HEK293T (cell line): ENCODE data around the gene NCOA4.

ENCODE experiments used
- CTCF ChIA-PET: fragments of 350-600 bp; formaldehyde crosslinking; extraction: SDS; loops from one replicate; lab custom pipeline; 2021; ENCODE audit warnings: antibody characterized with exemption, inconsistent platforms; lab: Yijun Ruan, JAX
- POLR2A ChIA-PET: fragments of 350-600 bp; formaldehyde crosslinking; extraction: SDS; loops from one replicate; lab custom pipeline; 2020; ENCODE audit warnings: antibody characterized with exemption, inconsistent platforms; lab: Yijun Ruan, JAX
- DNase-seq: peaks from one replicate; pipeline ENCODE4 v3.0.0; 2012; ENCODE audit warnings: mixed read lengths; ENCODE audit errors: extremely low spot score
- ARNT ChIP-seq: fragments of 450-650 bp; IDR thresholded peaks from 2 replicates; pipeline ENCODE4 v1.6.1; 2017; ENCODE audit warnings: mild to moderate bottlenecking
- BHLHE40 ChIP-seq: fragments of 450-650 bp; IDR thresholded peaks from 2 replicates; pipeline ENCODE4 v1.6.1; 2016; ENCODE audit warnings: mild to moderate bottlenecking, moderate library complexity, borderline replicate concordance
- CTBP1 ChIP-seq: fragments of 450-650 bp; IDR thresholded peaks from 2 replicates; pipeline ENCODE4 v1.6.1; 2016; ENCODE audit warnings: borderline replicate concordance
- ELF4 ChIP-seq: fragments of 450-650 bp; IDR thresholded peaks from 2 replicates; pipeline ENCODE4 v1.6.1; 2017; ENCODE audit warnings: antibody characterized with exemption
- FOXA1 ChIP-seq: fragments of 450-650 bp; IDR thresholded peaks from 2 replicates; pipeline ENCODE4 v1.6.1; 2016; ENCODE audit warnings: mild to moderate bottlenecking
- FOXK2 ChIP-seq: fragments of 450-650 bp; IDR thresholded peaks from 2 replicates; pipeline ENCODE4 v1.6.1; 2016; ENCODE audit warnings: mild to moderate bottlenecking
- FOXM1 ChIP-seq: fragments of 450-650 bp; IDR thresholded peaks from 2 replicates; pipeline ENCODE4 v1.6.1; 2017; ENCODE audit warnings: mild to moderate bottlenecking, borderline replicate concordance
- HDGF ChIP-seq: fragments of 450-650 bp; IDR thresholded peaks from 2 replicates; pipeline ENCODE4 v1.6.1; 2017; ENCODE audit warnings: antibody characterized with exemption, borderline replicate concordance
- L3MBTL2 ChIP-seq: fragments of 450-650 bp; conservative IDR thresholded peaks from 2 replicates; pipeline ENCODE4 v1.6.1; 2016; ENCODE audit warnings: mild to moderate bottlenecking
- LEF1 ChIP-seq: fragments of 450-650 bp; IDR thresholded peaks from 2 replicates; pipeline ENCODE4 v1.6.1; 2017; ENCODE audit warnings: mild to moderate bottlenecking, borderline replicate concordance
- NFRKB ChIP-seq: fragments of 450-650 bp; IDR thresholded peaks from 2 replicates; pipeline ENCODE4 v1.6.1; 2016; ENCODE audit warnings: mild to moderate bottlenecking, moderate library complexity
- SP1 ChIP-seq: fragments of 450-650 bp; IDR thresholded peaks from 2 replicates; pipeline ENCODE4 v1.6.1; 2017
- SUZ12 ChIP-seq: fragments of 450-650 bp; IDR thresholded peaks from 2 replicates; pipeline ENCODE4 v1.6.1; 2016; ENCODE audit warnings: mild to moderate bottlenecking
- TARDBP ChIP-seq: fragments of 450-650 bp; IDR thresholded peaks from 2 replicates; pipeline ENCODE4 v1.6.1; 2016
- ZNF384 ChIP-seq: fragments of 450-650 bp; IDR thresholded peaks from 2 replicates; pipeline ENCODE4 v1.6.1; 2016
- TF ChIP-seq, protein P1 (sequence below): fragments of 450-650 bp; IDR thresholded peaks from 2 replicates; pipeline ENCODE4 v1.6.1; 2016

Gene NCOA4

DNA sequence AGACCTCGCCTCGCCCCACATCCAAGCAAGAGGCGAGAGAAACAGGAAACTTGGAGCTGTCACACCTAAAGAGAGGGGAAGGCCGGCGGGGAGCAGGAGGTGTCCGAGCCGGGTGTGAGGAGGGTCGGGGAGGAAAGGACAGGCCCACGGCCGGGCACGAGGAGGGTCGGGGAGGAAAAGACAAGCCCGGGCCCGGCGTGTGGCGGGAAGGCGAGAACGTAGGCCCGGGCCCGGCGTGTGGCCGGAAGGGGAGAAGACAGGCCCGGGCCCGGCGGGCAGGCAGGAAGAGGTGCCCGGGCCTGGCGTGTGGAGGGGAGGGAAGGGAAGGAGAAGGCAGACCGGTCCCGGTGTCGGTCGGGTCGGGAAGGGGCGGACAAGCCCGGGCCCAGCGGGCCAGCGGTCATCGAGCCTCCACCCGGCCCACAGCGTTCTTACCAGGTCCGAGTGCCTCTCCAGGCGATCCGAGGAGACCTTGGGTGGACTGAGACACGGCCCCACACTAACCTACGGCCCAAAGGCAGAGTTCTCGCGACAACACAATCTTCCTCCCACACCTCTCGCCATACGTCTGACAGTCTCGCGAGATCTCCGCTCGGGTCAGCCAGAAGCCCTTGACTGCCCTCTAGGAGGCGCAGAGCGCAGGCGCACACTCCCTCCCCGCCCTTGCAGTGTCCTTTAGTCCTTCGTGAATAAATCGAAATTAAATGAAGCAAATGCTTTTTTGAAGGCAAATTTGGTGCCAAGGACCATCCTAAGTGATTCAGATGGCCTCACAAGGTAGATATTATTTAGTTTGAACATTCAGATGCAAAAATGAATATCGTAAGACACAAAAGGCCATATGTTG lies at the start of gene NCOA4:
NCOA4 (minus strand) TSS at position 533 of the 847 bp plus-strand sequence. CDS start 13,943 bp downstream, outside the sequence.
- peak; percentile 98 for DNase-seq
- CTCF ChIA-PET, result no interaction called here
- POLR2A ChIA-PET, result no interaction called here
- TF ChIP-seq LEF1, result no peak
- TF ChIP-seq, protein P1, sequence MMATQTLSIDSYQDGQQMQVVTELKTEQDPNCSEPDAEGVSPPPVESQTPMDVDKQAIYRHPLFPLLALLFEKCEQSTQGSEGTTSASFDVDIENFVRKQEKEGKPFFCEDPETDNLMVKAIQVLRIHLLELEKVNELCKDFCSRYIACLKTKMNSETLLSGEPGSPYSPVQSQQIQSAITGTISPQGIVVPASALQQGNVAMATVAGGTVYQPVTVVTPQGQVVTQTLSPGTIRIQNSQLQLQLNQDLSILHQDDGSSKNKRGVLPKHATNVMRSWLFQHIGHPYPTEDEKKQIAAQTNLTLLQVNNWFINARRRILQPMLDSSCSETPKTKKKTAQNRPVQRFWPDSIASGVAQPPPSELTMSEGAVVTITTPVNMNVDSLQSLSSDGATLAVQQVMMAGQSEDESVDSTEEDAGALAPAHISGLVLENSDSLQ, result peak; percentile 66
- TF ChIP-seq SUZ12, result no peak
- TF ChIP-seq ZNF384, result no peak
- no peak for TF ChIP-seq ELF4
- no peak for TF ChIP-seq FOXK2
- no peak for TF ChIP-seq BHLHE40
- TF ChIP-seq FOXA1, result no peak
- no peak for TF ChIP-seq NFRKB
- TF ChIP-seq TARDBP, result no peak
- peak; percentile 30 for TF ChIP-seq L3MBTL2
- peak; percentile 82 for TF ChIP-seq SP1
- TF ChIP-seq CTBP1, result no peak
- TF ChIP-seq HDGF, result no peak
- TF ChIP-seq ARNT, result no peak
- TF ChIP-seq FOXM1, result no peak

DNA sequence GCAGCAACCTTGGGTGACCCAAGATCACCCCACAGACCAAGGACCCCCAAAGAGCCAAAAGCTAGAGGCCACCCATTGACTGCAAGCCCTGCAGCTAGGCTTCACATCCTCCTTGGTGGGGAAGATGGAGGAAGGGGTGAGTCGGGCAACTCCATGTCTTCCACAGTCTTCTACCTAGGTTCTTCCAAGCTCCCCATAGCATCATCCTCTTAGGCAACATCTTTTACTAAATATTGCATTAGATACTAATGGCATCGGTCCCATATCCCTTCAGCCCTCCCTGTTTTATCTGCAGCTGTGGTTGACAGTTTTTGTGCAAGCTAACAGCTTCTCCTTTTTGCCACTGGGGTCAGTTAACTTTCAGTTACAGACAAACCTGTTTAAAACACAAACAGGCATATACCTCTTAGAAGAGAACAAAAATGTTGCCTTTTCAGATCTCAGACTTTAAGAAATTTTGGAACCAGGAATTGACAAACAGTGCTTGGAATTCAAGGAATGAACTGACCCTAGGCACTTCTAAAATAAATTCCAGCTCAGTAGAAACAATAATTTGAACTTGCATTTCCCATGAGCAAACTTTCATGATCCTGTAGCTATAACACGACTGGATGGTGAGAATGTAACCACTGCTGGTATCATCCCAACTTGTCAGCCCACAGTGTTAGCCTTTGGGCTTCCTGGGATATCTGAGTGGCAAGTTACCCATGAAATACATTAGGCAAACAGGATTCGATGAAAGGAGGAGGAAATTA lies 49.6 kb upstream of the NCOA4 start:
- ChIA-PET POLR2A (no interaction called here), CTCF (no interaction called here)
- TF ChIP-seq NFRKB (no peak), ELF4 (no peak), L3MBTL2 (no peak), TARDBP (no peak), ZNF384 (no peak), FOXM1 (no peak), LEF1 (no peak), SP1 (no peak), BHLHE40 (no peak), FOXK2 (no peak), ARNT (no peak), CTBP1 (no peak), FOXA1 (no peak), SUZ12 (no peak), HDGF (no peak)
- TF ChIP-seq, protein P1, result no peak
- DNase-seq, result no peak

DNA sequence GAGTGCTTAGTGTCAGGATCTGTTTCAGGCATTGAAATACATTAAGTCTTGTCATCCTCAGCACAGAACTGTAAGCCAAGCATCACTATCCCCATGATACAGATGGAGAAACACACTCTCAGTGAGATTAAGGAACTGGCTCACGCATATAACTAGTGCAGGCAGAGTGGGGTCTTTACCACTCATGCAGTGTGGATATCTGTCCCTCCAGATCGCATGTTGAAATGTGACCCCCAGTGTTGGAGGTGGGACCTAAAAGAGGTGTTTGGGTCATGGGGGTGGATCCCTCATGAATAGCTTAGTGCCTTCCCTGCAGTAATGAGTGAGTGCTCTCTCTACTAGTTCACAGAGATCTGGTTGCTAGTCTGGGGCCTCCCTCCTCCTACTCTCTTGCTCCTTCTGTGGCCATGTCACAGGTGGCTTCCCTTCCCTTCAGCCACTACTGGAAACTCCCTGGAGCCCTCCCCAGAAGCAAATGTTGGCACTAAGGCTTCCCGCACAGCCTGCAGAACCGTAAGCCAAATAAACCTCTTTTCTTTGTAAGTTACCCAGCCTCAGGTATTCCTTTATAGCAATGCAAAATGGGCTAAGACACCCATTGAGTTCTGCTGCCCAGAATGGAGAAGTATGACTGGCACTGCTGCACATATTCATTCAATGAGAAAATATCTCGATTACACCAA lies 47.4 kb upstream of the NCOA4 start:
- TF ChIP-seq SUZ12 (no peak), NFRKB (no peak), LEF1 (no peak), L3MBTL2 (no peak), TARDBP (no peak), ELF4 (no peak), FOXM1 (no peak), HDGF (no peak)
- DNase-seq, result no peak
- CTCF ChIA-PET, result no interaction called here
- POLR2A ChIA-PET, result no interaction called here

DNA sequence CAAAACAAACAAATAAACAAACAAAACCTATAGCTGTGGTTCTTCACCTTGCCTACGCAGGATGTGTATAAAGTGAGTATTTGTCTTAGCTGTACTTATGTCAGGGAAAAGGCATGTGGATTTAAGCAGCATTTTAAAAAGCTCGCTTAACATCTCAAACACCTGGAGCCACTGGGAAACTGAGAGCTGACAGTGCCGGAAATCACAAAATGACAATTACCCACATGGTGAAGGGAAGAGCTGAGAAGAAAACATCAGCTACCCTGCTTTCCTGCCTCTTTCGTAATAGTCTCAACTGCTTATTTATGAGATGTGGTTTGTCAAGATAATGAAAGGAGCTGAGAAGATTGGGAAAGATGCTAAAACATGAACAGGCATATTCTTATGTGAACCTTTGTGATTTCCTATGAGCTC lies 46.7 kb upstream of the NCOA4 start:
- ChIA-PET CTCF (no interaction called here), POLR2A (no interaction called here)
- TF ChIP-seq FOXK2, result no peak
- no peak for TF ChIP-seq SP1
- TF ChIP-seq FOXM1, result no peak
- no peak for TF ChIP-seq TARDBP
- TF ChIP-seq CTBP1, result no peak
- no peak for TF ChIP-seq LEF1
- no peak for TF ChIP-seq SUZ12
- TF ChIP-seq ZNF384, result no peak
- no peak for TF ChIP-seq FOXA1
- TF ChIP-seq ELF4, result no peak
- no peak for TF ChIP-seq L3MBTL2
- no peak for TF ChIP-seq BHLHE40
- TF ChIP-seq HDGF, result no peak
- no peak for DNase-seq

DNA sequence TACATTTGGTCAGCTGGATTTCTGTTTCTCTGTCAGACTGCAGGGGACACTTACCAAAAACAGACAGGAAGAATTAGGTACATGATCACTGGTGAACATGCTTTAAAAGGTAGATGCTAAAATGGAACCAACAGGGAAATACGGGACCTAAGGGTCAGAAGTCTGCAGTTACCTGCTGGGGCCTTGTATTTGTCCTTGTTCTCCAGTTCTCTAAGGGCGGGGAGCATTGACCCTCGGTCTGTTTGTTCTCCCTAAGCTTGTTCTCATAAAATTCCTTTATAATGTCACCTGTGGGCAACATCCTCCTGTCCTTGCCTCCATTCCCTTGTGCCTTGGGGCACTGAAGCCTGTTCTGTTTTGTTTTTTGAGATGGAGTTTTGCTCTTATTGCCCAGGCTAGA lies 45.4 kb upstream of the NCOA4 start:
- CTCF ChIA-PET, result no interaction called here
- POLR2A ChIA-PET, result no interaction called here

More for the DNA sequence above, 45.4 kb upstream of the NCOA4 start:
- DNase-seq, result no peak
- TF ChIP-seq FOXK2 (no peak), HDGF (no peak), ZNF384 (no peak), BHLHE40 (no peak), CTBP1 (no peak)
